Activated gamma-delta T cell treated with Interleukin-2 at 50 U/mL for 16 hours (primary cell): ENCODE results near the gene RECQL.
"Not testable (repeated sequence)": the region's sequence is repeated elsewhere in the genome, so short reads cannot be mapped to it uniquely, and the experiment has no call there.

ENCODE experiments used
- DNase-seq: peaks from one replicate; pipeline ENCODE4 v3.0.0-alpha.2; 2020

The RECQL gene

DNA sequence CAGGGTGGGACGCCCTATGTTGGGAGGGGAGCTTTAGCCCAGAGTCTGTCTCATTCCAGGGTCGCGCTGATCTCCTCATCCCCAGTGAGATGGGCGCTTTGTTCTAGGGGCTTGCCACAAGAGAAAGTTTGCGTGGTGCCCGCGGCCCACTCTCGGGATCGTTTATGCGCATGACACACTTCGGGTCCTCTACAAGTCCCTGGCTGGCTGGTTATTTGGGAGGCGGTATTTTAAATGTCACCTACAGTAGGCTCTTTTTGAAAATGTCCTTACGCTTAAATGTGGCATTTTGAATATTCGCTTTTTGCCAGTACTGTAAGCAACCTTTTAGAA is 695 bp upstream of the RECQL start:
- DNase-seq = no peak

DNA sequence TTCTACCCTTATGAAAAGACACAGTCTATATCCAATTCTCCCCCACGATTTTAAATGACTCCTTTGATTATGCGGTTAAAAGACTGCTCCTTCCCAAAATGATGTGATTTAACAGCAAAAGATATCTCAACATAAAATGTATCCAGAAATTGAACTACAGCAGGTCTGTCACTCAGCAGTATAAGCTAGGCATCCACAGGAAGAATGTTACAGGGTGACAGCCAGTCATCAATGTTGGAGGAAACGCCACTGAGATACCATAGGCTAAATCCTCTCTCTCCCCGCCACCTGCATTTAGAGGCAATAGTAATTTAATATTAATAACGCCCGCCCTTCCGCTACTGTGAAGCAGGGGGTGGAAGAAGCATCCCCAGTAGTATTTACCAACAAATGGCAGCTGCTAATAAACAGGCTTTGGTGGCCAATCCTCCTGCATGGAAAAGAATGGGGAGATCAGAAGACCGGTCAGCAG is 613 bp downstream of the RECQL start:
- DNase-seq = no peak

DNA sequence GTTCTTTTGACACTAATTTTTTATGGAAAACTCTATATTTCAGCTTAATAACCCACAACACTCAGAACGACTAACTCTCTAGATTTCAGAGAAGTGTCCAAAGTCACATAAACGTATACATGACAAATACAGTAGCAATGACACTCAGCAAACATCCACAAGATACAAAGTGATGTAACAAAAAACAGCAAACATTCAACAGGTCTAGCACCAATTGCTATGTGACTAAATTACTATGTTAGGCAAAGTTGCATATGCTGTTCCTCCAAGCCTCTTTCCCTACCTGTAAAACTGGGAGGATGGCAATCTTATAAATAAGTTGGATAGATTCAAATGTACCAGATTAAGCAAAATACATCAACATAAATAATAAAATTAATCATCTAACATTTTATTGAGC is 1.7 kb downstream of the RECQL start:
- DNase-seq = no peak

DNA sequence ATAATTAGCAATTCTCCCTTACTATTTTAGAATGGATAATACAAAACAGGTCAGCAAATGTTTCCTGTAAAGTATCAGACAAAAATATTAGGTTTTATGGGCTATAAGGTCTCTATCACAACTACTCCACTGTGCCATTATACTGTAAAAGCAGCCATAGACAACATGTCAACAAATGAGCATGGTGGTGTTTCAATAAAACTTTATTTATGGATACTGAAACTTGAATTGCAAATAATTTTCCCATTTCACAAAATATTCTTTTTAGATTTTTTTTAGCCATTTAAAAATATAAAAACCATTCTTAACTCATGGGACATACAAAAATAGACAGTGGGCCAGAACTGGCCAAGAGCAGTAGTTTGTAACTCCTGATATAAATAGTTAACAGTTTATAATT is 15.4 kb downstream of the RECQL start:
- DNase-seq = no peak

DNA sequence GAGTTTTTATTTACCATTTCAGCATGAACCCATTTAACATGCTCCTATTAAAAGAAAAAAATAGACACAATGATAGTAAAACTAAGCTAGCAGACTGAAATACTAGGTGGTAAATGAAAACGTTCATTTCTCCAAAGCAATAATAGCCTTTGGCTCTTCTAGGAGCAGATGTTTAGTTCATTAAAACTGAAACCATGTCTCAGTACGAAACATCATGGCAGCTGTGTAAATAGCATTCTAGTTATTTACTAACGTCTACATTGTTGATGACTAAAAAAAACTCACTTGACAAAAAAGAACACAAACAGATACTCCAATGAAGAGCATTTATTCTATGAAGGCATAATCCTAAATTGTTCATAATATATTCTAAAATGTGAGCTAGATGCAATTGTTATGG is 17.9 kb downstream of the RECQL start:
- no peak for DNase-seq

DNA sequence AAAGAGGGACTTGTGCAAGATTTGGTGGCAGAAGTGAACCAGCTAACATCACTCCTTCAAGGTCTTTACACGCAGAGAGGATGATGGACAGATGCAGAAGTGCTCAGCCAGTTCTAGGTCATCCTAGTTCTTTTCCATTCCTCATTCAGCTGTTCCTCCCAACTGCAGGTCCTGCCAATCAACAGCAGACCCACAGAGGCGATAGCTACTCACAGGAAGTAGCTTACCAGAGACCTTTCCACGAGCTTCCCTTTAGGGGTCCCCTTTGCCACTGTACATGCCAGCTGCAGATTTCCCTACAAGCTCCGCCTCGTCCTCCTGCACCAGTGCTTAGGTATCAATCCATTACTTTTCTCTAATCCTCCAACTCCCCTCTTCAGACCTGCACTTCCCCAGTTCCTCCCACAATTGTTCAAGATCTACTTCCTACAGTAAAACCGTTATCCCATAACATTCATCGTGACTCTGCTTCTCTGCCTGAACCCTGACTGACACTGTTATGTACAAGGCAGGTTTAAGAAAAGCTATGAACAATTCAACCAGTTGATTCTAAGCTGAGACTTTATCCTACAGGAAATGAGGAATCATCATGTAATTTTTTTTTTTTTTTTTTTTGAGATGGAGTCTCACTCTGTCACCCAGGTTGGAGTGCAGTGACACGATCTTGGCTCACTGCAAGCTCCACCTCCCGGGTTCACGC is 22.5 kb downstream of the RECQL start:
- no peak for DNase-seq

DNA sequence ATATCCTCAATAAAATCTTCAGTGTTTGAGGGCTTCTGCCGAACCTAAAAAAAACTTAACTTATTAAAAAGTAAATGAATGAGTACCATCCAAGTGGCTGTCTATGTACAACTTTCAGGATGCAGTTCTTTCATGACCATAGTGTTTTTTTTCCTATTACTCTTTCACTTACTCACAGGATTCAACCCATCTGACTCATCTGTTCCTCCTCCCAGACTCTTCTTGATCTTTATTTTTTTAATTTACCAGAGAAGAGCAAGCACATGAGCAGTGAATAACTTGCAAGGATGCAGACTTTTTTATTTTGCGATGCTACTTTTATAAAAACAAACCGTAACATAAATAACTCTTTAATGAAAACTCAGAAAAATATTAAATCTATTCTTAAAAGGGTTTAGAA is 24.5 kb downstream of the RECQL start:
- no peak for DNase-seq

DNA sequence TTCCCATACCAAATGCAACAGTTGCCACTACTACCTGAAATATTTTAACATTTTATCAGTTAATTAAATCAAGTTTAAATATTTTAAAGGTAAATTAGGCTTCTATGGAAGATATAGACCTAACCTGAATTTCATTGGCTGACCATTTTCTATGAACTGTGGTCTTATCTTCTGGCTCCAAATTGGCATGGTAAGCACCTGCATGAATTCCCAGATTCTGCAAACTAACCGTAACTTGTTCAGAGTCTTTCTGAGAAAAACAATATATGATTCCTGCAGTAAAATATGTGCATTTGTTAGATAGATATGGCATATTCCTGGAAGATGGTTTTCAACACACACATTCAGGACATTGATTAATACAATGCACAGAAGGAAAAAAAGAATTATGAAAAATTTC is 25.9 kb downstream of the RECQL start:
- no peak for DNase-seq

DNA sequence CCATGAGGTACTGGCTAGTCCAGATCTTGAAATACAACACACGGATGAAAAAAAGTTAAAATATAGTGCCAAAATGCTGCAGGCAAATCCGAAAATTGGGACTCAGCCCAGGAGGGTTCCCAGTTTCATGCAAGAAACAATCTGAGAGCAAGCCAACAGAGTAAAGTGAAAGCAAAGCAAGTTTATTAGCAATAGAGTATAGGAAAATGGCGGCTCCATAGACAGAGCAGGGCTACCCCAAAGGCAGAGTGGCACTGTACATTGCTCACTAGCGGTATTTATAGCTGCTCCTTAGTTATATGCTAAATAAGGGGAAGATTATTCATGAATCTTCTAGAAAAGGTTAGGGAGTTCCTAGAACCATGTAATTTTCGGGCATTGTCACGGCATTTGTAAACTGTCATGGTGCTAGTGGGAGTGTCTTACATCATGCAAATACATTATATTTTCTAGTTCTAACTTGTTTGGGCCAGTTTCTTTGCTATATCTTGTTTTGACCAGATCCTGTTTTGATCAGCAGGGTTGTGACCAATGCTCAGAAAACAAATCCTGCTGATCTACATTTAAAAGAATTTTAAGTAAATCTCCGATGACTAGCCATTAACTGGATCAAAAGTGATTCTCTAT is 29.1 kb downstream of the RECQL start:
- no peak for DNase-seq

DNA sequence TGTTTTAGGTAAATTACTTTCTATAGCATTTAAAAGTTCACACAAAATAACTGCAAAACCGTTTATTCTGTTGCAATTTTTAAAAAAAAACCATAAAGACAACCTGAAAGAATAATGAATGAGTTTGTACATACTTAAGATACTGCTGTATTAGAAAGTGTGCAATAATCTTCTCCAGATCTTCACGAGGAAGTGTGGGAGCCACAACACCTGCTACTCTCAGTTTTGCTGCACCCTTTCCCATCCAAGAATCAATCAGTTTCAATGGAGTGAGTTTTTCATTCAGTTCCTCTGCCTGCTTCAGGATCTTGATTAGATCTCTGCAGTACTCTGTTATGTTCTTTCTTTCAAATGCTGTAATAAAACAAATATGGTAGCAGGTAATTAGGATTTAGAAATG is 30.1 kb downstream of the RECQL start:
- no peak for DNase-seq

DNA sequence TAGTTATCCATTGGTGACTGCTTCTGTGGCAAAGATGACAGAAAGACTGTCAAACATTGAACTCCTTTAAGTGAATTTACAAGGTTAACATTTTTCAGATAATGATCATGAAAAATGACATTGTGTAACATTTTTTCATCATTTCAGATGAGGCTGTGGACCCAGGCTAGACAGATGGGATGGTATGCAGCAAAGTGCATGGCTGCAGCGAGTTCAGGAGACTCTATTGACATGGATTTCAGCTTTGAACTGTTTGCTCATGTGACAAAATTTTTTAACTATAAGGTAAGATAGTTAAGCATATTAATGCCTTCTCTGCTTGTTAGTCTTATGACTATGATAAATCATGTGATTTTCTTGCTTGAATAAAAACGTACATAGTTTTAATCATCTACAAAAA is 34.1 kb downstream of the RECQL start:
- not testable (repeated sequence) for DNase-seq

DNA sequence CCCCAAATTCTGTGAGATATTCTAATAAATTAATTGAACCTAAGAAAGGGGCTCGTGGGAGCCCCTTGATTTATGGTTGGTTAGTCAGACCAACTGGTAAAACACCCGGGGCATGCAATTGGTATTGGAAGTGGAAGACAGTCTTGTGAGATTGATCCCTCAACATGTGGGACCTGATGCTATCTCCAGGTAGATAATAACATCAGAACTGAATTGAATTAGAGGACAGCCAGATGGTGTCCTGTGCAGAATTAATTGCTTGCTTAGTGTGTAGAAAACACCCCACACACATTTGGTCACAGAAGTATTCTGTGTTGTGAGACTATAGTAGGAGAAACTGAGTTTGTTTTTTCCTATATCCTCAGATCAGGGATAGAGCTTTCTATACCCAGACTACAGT is 42.0 kb downstream of the RECQL start:
- DNase-seq = no peak

DNA sequence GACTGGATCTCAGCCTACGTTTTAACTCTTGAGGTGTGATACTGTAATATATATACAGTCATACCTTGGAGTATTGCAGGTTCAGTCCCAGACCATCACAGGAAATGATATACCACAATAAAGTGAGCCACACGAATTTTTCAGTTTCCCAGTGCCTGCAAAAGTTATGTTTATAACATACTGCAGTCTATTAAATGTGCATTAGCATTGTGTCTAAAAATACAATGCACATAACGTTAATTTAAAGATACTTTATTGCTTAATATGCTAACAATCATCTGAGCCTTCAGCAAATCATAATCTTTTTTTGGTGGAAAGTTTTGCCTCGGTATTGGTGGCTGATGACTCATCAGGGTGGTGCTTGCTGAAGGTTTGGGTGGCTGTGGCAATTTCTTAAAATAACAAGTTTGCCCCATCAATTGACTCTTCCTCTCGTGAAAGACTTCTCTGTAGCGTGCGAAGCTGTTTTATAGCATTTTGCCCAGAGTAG is 45.1 kb downstream of the RECQL start:
- DNase-seq = peak; percentile 45

DNA sequence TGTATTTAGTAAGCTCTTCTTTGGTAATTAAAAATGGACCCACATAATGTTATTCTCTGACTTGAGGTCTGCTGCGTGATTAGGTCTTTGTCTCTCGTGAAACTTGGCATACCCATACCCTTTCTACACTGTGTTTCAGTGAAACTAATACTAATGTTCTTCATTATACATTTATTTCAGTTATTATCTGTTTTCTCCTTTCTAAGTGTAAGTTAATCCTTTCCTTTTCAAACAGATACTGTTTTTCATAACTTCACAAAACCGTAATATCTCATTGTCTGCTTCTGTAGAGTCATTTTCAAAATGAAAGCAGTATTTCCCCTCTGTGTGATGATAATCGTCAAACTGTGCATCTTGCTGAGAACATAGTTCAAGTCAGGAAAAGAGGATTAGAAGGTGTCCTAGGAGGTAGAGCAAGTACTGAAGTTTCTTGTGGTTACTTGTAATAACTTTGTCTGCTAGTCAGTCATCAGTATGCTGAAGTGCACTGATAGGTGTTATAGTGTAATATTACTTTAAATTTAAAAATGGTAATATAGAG is 48.1 kb downstream of the RECQL start:
- DNase-seq = no peak

DNA sequence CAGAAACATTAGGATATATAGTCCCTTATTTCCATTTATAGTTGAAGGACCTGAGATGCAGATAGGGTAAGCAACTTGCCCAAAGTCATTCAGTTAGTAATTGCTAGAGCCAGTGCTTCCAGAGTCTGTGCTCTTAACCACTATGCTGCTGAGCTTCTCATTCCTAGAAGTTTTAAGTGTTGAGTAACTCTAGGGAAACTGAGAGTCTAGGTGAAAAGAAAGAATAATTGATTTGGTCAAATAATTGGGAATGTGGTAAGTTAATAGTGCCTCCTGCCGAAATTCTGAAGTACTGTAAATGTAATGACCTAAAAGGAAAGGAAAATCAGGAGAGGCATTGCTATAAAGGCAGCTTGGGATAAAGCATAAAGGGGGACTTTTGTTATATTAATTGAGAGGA is 49.9 kb downstream of the RECQL start:
- no peak for DNase-seq

DNA sequence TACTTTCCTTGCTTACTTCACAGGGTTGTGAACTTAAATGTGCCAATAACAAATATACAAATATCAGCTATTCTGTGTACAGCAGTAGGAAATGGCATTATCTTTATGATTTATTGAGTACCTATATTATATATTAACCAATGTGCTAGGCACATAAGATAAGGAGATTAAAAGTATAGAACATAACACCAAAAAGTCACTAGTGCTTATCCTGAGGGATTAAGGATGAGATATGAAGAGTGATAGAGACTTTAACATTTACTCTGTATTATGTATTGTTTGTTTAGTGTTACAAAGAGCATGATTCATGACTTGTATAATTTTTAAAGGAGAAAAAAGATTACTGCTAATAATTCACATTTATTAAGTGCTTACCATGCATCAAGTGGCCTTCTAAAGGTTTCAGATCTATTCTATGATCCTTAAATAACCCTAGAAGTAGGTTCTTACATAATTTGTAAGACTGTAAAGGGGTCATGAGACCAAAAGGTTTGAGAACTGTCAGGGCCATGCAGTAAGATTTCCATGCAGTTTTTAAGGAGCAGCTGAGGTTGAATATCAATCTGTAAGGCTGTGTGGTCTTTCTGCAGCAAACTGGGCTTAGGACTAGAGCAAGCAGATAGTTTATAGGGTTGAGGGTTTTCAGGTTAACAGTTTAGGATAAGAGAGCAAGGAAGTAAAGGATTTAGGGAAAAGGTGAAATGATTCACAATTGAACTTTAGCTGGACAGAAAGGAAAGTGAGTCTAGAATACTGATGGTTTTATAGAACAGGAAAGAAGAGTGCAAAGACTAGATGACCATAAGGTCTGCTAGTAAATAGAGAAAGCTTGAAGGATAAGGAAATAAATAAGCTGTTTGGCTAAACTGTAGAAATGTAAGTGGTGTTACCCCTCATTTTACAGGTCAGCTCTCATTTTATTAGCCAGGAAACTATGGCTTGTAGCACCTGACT is 57.0 kb downstream of the RECQL start:
- DNase-seq = no peak

DNA sequence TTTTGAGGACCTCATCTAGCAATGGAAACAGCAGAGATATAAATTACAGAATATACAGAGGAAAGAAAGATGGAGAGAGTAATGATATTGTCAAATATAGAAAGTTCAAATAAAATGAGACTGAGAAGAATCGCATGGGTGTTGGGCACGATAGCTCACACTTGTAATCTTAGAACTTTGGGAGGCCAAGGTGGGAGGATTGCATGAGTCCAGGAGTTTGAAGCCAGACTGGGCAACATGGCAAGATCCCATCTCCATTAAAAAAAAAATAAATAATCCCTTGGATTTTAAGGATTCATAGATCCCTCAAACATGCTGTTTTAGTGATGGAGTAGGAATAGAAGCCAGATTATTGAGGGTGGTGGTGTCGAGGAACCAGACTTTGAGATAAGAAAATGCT is 62.1 kb downstream of the RECQL start:
- DNase-seq = no peak

DNA sequence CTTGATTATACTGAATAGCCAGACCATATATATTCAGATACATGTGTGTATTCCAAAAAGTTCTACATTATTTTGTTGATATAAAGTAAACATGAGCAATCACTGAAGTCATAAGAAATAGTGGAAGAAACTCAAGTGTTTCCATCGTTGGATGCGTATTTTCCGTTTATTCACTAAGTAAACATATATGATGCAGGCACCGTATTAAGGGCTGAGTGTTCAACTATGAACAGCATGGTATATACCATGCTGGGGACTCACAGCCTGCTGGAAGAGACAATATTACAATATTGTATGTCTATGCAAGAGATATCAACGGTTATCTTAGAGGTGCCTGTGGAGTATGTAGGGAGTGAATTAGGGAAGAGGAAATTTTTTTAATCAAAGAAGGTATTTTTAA is 62.8 kb downstream of the RECQL start:
- DNase-seq = no peak

DNA sequence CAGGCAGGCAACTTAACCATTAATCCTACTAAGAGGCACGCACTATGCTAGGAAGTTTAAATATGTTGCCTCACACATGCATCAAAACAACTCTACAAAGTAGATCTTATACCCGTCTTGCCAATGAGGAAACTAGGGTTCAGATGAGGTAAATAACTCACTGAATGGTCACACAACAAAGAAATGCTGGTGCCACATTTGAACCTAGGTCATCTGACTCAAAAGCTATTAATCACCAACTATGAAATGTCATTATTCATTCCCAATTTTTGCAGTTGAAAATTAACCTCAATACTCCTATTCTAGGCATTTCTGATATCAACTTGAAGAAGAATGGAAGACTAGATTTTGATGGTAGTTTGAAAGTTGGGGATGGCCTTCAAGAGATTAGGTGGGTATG is 66.7 kb downstream of the RECQL start:
- DNase-seq = no peak

DNA sequence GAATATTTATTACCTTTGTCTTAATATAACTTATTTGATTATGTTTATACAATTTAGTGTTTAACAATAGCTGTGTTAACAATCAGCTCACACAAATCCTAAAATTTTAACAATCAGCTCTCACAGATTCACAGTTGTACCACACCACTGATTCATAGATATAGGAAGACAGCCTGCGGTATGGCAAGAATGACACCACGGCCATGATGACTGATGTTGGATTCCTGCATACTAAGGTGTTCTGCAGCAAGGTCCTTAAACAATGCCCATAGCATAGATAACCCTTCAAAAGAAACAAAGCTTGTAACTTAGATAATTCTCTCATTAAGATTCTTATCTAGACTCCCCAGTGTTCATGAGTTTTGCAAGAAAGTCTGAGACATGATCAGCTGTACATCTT is 67.9 kb downstream of the RECQL start:
- DNase-seq = no peak

DNA sequence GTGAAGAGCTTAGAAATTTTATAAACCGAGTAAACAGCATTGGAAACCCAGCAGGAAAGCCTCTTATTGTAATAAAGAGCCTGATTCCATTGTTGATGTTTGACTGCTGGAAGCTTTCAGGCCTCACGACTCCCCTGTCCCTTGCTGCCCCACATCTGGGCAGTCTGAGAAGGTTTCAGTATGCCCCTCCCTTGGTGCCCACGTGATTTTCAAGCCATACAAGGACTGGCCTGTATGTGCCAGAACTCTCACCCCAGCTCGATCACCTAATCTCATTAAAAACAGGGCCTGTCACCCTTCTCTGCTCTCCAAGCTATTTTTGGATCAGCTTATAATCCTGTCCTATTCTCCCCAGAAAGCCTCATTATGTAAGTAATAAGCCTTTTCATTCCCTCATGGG is 71.4 kb downstream of the RECQL start:
- no peak for DNase-seq

DNA sequence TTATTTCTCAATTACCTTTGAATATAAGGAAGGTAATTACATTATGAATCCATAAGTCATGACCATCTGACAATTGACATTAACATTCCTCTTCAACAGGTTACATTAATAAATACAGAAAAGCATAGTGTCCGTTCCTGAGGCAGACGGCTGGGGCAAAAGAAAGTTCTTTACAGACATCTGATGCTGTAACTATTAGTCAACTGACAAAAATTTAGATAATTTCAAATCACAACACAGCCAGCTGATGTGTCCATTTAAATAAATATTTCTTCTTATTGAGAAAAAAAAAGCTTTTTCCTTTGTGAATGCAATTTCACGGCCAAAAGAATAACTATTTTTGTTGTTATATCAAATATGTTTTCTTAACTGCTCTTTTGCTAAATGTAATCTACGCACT is 73.2 kb downstream of the RECQL start:
- no peak for DNase-seq

DNA sequence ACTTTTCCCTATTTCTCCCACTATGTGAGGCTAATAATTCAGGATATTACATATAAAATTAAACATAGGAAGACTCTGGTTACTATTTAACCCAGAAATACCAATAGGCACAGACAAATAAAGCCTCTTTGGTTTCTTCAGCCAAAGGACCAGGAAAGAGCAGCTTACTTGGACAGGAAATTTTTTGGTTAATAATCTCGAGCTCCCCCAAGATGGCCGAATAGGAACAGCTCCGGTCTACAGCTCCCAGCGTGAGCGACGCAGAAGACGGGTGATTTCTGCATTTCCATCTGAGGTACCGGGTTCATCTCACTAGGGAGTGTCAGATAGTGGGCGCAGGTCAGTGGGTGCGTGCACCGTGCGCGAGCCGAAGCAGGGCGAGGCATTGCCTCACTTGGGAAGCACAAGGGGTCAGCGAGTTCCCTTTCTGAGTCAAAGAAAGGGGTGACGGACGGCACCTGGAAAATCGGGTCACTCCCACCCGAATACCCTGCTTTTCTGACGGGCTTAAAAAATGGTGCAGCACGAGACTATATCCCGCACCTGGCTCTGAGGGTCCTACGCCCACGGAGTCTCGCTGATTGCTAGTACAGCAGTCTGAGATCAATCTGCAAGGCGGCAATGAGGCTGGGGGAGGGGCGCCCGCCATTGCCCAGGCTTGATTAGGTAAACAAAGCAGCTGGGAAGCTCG is 82.3 kb downstream of the RECQL start:
- DNase-seq = not testable (repeated sequence)
